Measurements from ENCODE around the gene ARRDC5. TPM values are rescaled to one million over a fixed set of nuclear protein-coding genes. Genes with fewer than 3 reads are reported as not detected.
"Not testable (repeated sequence)": the region's sequence is repeated elsewhere in the genome, so short reads cannot be mapped to it uniquely, and the experiment has no call there.

ARRDC5 gene
- total RNA-seq, 1 donor = 0.36 TPM

- peak; percentile 14 for DNase-seq (ENCODE audit: insufficient read length, low spot score, missing footprints)
- no peaks in the 10 kb centered on the region for H4K20me1 ChIP-seq (ENCODE audit: insufficient read depth, low read length)
- H3K4me3 ChIP-seq (ENCODE audit: insufficient read depth, low read length) = no peak overlapping the region
- H3K79me2 ChIP-seq (ENCODE audit: insufficient read depth, low read length) = peaks cover 6% of the 10 kb centered on the region
- TF ChIP-seq, protein P1, sequence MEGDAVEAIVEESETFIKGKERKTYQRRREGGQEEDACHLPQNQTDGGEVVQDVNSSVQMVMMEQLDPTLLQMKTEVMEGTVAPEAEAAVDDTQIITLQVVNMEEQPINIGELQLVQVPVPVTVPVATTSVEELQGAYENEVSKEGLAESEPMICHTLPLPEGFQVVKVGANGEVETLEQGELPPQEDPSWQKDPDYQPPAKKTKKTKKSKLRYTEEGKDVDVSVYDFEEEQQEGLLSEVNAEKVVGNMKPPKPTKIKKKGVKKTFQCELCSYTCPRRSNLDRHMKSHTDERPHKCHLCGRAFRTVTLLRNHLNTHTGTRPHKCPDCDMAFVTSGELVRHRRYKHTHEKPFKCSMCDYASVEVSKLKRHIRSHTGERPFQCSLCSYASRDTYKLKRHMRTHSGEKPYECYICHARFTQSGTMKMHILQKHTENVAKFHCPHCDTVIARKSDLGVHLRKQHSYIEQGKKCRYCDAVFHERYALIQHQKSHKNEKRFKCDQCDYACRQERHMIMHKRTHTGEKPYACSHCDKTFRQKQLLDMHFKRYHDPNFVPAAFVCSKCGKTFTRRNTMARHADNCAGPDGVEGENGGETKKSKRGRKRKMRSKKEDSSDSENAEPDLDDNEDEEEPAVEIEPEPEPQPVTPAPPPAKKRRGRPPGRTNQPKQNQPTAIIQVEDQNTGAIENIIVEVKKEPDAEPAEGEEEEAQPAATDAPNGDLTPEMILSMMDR (IDR thresholded peaks at IDR 0.05; ENCODE audit: extremely low read depth, low read depth, low read length) = no peak
- no peaks in the 10 kb centered on the region for H3K36me3 ChIP-seq (ENCODE audit: insufficient read depth, low read length)
- H3K9me3 ChIP-seq (ENCODE audit: low read depth, low read length) = no peaks in the 10 kb centered on the region
- no peak overlapping the region for H3K27ac ChIP-seq (ENCODE audit: low read depth, low read length)
- H3K4me2 ChIP-seq (ENCODE audit: insufficient read depth, low read length) = no peak overlapping the region
- H3K27me3 ChIP-seq (ENCODE audit: insufficient read depth, low read length) = no peaks in the 10 kb centered on the region
- peaks cover 16% of the 10 kb centered on the region for H3K4me1 ChIP-seq (ENCODE audit: insufficient read depth, low read length)
- no peak overlapping the region for H2AFZ ChIP-seq (ENCODE audit: low read length)
Observed at GRCh38 chr19:4906963-4907362, 4.3 kb upstream of the ARRDC5 start.

DNA sequence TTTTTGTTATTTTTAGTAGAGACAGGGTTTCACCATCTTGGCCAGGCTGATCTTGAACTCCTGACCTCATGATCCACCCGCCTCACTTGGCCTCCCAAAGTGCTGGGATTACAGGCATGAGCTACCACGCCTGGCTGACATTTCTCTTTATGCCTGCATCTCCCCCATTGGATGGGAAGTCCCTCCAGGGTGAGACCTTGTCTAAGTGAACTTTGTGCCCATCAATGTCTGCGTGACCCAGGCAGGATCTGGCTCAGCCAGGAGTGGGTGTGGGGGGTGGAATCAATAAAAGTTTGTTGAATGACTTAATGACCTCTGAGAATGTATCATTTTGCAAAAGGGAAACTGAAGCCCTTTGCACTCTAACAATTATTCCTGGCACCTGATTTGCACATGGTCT, 1.8 kb upstream of the ARRDC5 start:
- H3K27ac ChIP-seq (ENCODE audit: low read depth, low read length) = no peak overlapping the region
- no peaks in the 10 kb centered on the region for H3K36me3 ChIP-seq (ENCODE audit: insufficient read depth, low read length)
- no peaks in the 10 kb centered on the region for H4K20me1 ChIP-seq (ENCODE audit: insufficient read depth, low read length)
- no peak overlapping the region for H3K4me3 ChIP-seq (ENCODE audit: insufficient read depth, low read length)
- no peaks in the 10 kb centered on the region for H3K27me3 ChIP-seq (ENCODE audit: insufficient read depth, low read length)
- H3K79me2 ChIP-seq (ENCODE audit: insufficient read depth, low read length) = no peaks in the 10 kb centered on the region
- H2AFZ ChIP-seq (ENCODE audit: low read length) = no peak overlapping the region
- DNase-seq (ENCODE audit: insufficient read length, low spot score, missing footprints) = no peak
- no peaks in the 10 kb centered on the region for H3K9me3 ChIP-seq (ENCODE audit: low read depth, low read length)
- H3K4me1 ChIP-seq (ENCODE audit: insufficient read depth, low read length) = no peaks in the 10 kb centered on the region
- TF ChIP-seq, protein P1 (IDR thresholded peaks at IDR 0.05; ENCODE audit: extremely low read depth, low read depth, low read length) = no peak
- no peak overlapping the region for H3K4me2 ChIP-seq (ENCODE audit: insufficient read depth, low read length)

- not testable (repeated sequence) for H3K27me3 ChIP-seq (ENCODE audit: insufficient read depth, low read length); H2AFZ ChIP-seq (ENCODE audit: low read length); H3K4me2 ChIP-seq (ENCODE audit: insufficient read depth, low read length); H3K9me3 ChIP-seq (ENCODE audit: low read depth, low read length); H3K4me1 ChIP-seq (ENCODE audit: insufficient read depth, low read length); DNase-seq (ENCODE audit: insufficient read length, low spot score, missing footprints); H3K36me3 ChIP-seq (ENCODE audit: insufficient read depth, low read length); H3K79me2 ChIP-seq (ENCODE audit: insufficient read depth, low read length); H4K20me1 ChIP-seq (ENCODE audit: insufficient read depth, low read length); H3K27ac ChIP-seq (ENCODE audit: low read depth, low read length); H3K4me3 ChIP-seq (ENCODE audit: insufficient read depth, low read length)
Observed at GRCh38 chr19:4900879-4901278, 1.8 kb downstream of the ARRDC5 start.

DNA sequence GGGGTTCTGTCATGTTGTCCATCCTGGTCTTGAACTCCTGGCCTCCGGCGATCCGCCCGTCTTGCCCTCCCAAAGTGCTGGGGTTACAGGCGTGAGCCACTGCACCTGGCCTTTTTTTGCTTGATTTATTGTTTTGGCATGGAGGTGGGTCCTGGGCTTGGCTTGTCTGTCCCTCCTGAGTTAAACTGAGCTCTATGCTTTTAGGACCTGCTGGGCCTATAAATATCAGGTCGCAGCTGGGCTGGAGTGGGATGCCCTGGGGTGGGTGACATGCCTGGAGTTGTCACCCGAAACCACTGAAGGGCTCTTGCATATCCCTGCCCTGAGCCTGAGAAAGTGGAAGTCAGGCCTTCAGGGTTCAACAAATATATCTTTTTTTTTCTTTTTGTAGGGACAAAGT, 5.5 kb downstream of the ARRDC5 start:
- H3K36me3 ChIP-seq (ENCODE audit: insufficient read depth, low read length) = no peaks in the 10 kb centered on the region
- no peaks in the 10 kb centered on the region for H3K27me3 ChIP-seq (ENCODE audit: insufficient read depth, low read length)
- no peak overlapping the region for H3K27ac ChIP-seq (ENCODE audit: low read depth, low read length)
- no peaks in the 10 kb centered on the region for H3K9me3 ChIP-seq (ENCODE audit: low read depth, low read length)
- H3K4me1 ChIP-seq (ENCODE audit: insufficient read depth, low read length) = no peaks in the 10 kb centered on the region
- H3K4me2 ChIP-seq (ENCODE audit: insufficient read depth, low read length) = no peak overlapping the region
- H2AFZ ChIP-seq (ENCODE audit: low read length) = no peak overlapping the region
- TF ChIP-seq, protein P1 (IDR thresholded peaks at IDR 0.05; ENCODE audit: extremely low read depth, low read depth, low read length) = no peak
- H3K4me3 ChIP-seq (ENCODE audit: insufficient read depth, low read length) = no peak overlapping the region
- no peak for DNase-seq (ENCODE audit: insufficient read length, low spot score, missing footprints)
- H4K20me1 ChIP-seq (ENCODE audit: insufficient read depth, low read length) = no peaks in the 10 kb centered on the region
- no peaks in the 10 kb centered on the region for H3K79me2 ChIP-seq (ENCODE audit: insufficient read depth, low read length)

Measured in osteoblast (primary cell).